ENCODE results near the gene NOXRED1. TPM values are rescaled to one million over a fixed set of nuclear protein-coding genes. Genes with fewer than 3 reads are reported as not detected.
"Not testable (repeated sequence)": the region's sequence is repeated elsewhere in the genome, so short reads cannot be mapped to it uniquely, and the experiment has no call there.

NOXRED1 gene
- total RNA-seq, 1 experiment from 2014 or later: 0.60 TPM

DNA sequence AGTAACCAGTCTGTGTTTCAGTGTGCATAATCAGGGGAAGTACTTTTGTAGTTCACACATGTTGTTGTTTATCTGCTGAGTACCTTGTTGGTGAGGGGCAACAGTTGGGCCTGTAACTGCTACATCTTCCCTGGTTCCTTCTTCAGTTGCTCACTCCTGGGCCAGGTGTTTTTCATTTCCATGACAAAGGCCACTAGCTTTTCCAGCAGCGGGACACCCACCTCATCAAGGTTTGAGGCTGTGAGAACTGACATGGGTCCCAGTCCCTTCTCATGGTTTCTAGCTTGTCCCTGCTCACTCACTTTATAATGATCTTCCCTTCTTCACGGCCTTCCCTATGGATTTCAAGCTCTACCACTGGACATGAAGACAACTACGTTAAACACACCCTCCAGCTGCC lies 1.5 kb upstream of the NOXRED1 start:
- Histone ChIP-seq H3K36me3 (ENCODE audit: insufficient read depth, low read length) (peaks cover 75% of the 10 kb centered on the region), H3K4me2 (ENCODE audit: low read depth, low read length, poor library complexity, severe bottlenecking) (no peak overlapping the region)
- no peak for DNase-seq

DNA sequence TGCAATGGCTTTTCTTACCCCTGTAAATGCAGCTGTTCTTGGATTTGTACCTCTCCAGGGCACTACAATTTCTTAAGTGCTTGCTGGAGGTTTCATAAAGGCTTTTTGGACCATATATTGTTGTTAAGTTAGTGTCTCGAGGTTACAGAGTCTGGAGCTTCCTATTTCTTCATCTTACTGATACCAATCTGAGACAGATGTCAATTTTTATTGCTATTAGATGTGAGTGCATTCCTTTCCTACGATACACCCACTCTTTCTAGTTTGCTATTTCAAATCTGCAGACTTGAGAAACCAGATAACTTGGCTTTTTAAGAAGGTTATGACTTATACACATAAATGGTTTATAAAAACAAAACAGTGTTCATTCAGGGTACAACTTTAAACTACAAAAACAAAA lies 2.1 kb downstream of the NOXRED1 start:
- Histone ChIP-seq H2AFZ (ENCODE audit: low read length) (no peak overlapping the region), H3K4me3 (ENCODE audit: low read length) (no peak overlapping the region), H3K9me3 (ENCODE audit: low read length) (no peaks in the 10 kb centered on the region), H3K4me2 (ENCODE audit: low read depth, low read length, poor library complexity, severe bottlenecking) (no peak overlapping the region), H3K4me1 (ENCODE audit: low read length) (no peaks in the 10 kb centered on the region), H3K27ac (ENCODE audit: low read length) (no peak overlapping the region), H3K9me2 (replicated peaks; ENCODE audit: insufficient read depth, low read length) (no peaks in the 10 kb centered on the region), H3K9ac (ENCODE audit: low read length) (no peak overlapping the region), H3K79me2 (ENCODE audit: low read length) (no peaks in the 10 kb centered on the region), H3K36me3 (ENCODE audit: insufficient read depth, low read length) (peaks cover 42% of the 10 kb centered on the region), H4K20me1 (ENCODE audit: insufficient read depth, low read depth, low read length) (no peaks in the 10 kb centered on the region), H3K27me3 (ENCODE audit: low read length) (no peaks in the 10 kb centered on the region)
- DNase-seq: no peak

More for the DNA sequence above, 1.5 kb upstream of the NOXRED1 start:
- Histone ChIP-seq H3K27me3 (ENCODE audit: low read length) (no peaks in the 10 kb centered on the region), H3K79me2 (ENCODE audit: low read length) (no peaks in the 10 kb centered on the region), H3K9ac (ENCODE audit: low read length) (no peak overlapping the region), H3K27ac (ENCODE audit: low read length) (no peak overlapping the region), H3K4me1 (ENCODE audit: low read length) (no peaks in the 10 kb centered on the region), H3K4me3 (ENCODE audit: low read length) (no peak overlapping the region), H3K9me2 (replicated peaks; ENCODE audit: insufficient read depth, low read length) (no peaks in the 10 kb centered on the region), H3K9me3 (ENCODE audit: low read length) (no peaks in the 10 kb centered on the region), H2AFZ (ENCODE audit: low read length) (no peak overlapping the region), H4K20me1 (ENCODE audit: insufficient read depth, low read depth, low read length) (no peaks in the 10 kb centered on the region)

DNA sequence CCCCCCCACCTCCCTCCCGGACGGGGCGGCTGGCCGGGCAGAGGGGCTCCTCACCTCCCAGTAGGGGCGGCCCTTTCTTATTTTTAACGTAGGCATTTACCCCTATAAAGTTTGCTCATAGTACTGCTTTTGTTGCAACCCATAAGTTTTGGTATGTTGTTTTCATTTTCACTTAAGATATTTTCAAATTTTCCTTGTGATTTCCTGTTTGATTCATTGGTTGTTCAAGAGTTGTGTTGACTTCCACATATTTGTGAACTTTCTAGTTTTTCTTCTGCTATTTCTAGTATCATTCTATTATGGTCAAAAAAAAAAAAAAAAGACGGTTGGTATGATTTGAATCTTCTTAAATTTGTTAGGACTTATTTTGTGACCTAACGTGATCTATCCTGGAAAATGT lies 6.5 kb downstream of the NOXRED1 start:
- Histone ChIP-seq H3K9me2 (replicated peaks; ENCODE audit: insufficient read depth, low read length) (no peaks in the 10 kb centered on the region), H3K4me2 (ENCODE audit: low read depth, low read length, poor library complexity, severe bottlenecking) (no peak overlapping the region), H3K9ac (ENCODE audit: low read length) (no peak overlapping the region), H3K27me3 (ENCODE audit: low read length) (no peaks in the 10 kb centered on the region), H3K27ac (ENCODE audit: low read length) (no peak overlapping the region), H3K36me3 (ENCODE audit: insufficient read depth, low read length) (peaks cover 10% of the 10 kb centered on the region; the same call in 1 of the 2 replicates), H3K9me3 (ENCODE audit: low read length) (no peaks in the 10 kb centered on the region), H4K20me1 (ENCODE audit: insufficient read depth, low read depth, low read length) (no peaks in the 10 kb centered on the region), H3K4me1 (ENCODE audit: low read length) (no peaks in the 10 kb centered on the region), H3K4me3 (ENCODE audit: low read length) (no peak overlapping the region), H3K79me2 (ENCODE audit: low read length) (no peaks in the 10 kb centered on the region), H2AFZ (ENCODE audit: low read length) (no peak overlapping the region)
- no peak for DNase-seq

DNA sequence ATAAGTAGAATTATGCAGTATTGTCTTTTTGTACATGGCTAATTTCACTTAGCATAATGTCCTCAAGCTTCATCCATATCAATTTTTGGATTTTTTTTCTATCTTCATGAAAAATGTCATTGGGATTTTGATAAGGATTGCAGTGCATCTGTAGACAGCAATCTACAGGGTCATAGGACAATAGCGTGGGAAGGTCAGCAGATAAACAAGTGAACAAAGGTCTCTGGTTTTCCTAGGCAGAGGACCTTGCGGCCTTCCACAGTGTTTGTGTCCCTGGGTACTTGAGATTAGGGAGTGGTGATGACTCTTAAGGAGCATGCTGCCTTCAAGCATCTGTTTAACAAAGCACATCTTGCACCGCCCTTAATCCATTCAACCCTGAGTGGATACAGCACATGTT lies 7.2 kb downstream of the NOXRED1 start:
- H3K4me2 ChIP-seq (ENCODE audit: low read depth, low read length, poor library complexity, severe bottlenecking); H3K9me3 ChIP-seq (ENCODE audit: low read length); H3K4me3 ChIP-seq (ENCODE audit: low read length); H3K4me1 ChIP-seq (ENCODE audit: low read length); H3K9ac ChIP-seq (ENCODE audit: low read length); H3K79me2 ChIP-seq (ENCODE audit: low read length); H4K20me1 ChIP-seq (ENCODE audit: insufficient read depth, low read depth, low read length); H3K27me3 ChIP-seq (ENCODE audit: low read length); DNase-seq; H3K9me2 ChIP-seq (replicated peaks; ENCODE audit: insufficient read depth, low read length); H3K36me3 ChIP-seq (ENCODE audit: insufficient read depth, low read length); H3K27ac ChIP-seq (ENCODE audit: low read length); H2AFZ ChIP-seq (ENCODE audit: low read length): not testable (repeated sequence)

DNA sequence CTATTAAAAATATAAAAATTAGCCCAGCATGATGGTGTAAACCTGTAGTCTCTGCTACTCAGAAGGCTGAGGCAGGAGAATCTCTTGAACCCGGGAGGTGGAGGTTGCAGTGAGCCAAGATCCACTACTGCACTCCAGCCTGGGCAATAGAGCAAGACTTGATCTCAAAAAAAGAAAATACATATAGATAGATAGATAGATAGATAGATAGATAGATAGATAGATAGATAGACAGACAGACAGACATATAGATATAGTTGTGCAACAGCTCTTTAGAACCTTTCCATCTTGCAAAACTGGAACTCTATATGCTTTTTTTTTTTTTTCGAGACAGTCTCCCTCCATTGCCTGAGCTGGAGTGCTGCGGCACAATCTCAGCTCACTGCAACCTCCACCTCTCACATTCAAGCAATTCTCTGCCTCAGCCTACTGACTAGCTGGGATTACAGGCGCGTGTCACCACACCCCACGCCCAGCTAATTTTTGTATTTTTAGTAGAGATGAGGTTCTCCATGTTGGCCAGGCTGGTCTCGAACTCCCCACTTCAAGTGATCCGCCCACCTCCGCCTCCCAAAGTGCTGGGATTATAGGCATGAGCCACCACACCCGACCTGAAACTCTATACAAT lies 7.8 kb downstream of the NOXRED1 start:
- not testable (repeated sequence) for H3K27me3 ChIP-seq (ENCODE audit: low read length); H3K4me1 ChIP-seq (ENCODE audit: low read length); H3K9me3 ChIP-seq (ENCODE audit: low read length); H3K36me3 ChIP-seq (ENCODE audit: insufficient read depth, low read length); DNase-seq; H4K20me1 ChIP-seq (ENCODE audit: insufficient read depth, low read depth, low read length); H3K4me2 ChIP-seq (ENCODE audit: low read depth, low read length, poor library complexity, severe bottlenecking); H3K27ac ChIP-seq (ENCODE audit: low read length); H3K9me2 ChIP-seq (replicated peaks; ENCODE audit: insufficient read depth, low read length); H3K4me3 ChIP-seq (ENCODE audit: low read length); H2AFZ ChIP-seq (ENCODE audit: low read length); H3K9ac ChIP-seq (ENCODE audit: low read length); H3K79me2 ChIP-seq (ENCODE audit: low read length)

DNA sequence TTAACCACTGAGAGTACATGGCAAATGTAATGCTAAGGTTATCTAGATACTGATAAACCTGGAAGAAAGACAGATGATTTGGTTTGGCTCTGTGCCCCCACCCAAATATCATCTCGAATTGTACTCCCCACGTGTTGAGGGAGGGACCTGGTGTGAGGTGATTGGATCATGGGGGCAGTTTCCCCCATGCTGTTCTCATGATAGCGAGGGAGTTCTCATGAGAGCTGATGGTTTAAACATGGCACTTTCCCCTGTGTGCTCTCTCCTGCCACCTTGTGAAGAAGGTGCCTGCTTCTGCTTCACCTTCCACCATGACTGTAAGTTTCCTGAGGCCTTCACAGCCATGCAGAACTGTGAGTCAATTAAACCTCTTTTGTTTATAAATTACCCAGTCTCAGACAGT lies 14.2 kb downstream of the NOXRED1 start:
- Histone ChIP-seq H3K36me3 (ENCODE audit: insufficient read depth, low read length) (no peaks in the 10 kb centered on the region), H3K9me3 (ENCODE audit: low read length) (no peaks in the 10 kb centered on the region), H3K4me3 (ENCODE audit: low read length) (no peak overlapping the region), H3K9me2 (replicated peaks; ENCODE audit: insufficient read depth, low read length) (no peaks in the 10 kb centered on the region), H4K20me1 (ENCODE audit: insufficient read depth, low read depth, low read length) (no peaks in the 10 kb centered on the region), H3K27me3 (ENCODE audit: low read length) (no peaks in the 10 kb centered on the region), H3K4me1 (ENCODE audit: low read length) (peaks cover 3% of the 10 kb centered on the region; the same call in 1 of the 2 replicates), H3K27ac (ENCODE audit: low read length) (no peak overlapping the region), H2AFZ (ENCODE audit: low read length) (peak overlapping the region; percentile 11; the same call in 1 of the 2 replicates), H3K79me2 (ENCODE audit: low read length) (no peaks in the 10 kb centered on the region), H3K4me2 (ENCODE audit: low read depth, low read length, poor library complexity, severe bottlenecking) (no peak overlapping the region), H3K9ac (ENCODE audit: low read length) (no peak overlapping the region)
- DNase-seq: peak; percentile 79

DNA sequence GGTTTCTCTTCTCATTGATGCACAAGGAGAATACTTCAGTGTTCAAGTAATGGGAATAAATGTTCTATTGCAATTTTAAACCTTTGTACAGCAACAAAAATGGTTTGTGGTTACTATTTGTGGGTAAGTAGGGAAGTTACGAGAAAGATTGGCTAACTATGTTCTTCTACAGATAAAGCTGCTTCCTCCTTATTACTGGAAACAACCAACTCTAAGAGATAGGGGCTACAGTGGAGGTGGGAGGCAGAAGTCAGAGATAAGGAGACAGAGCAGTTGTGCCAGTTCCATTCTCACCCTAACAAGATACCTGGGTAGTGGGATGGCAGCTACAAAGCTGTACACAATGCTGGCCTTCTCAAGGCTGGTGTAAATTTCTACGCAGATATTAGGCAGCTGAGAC lies 16.2 kb downstream of the NOXRED1 start:
- H3K4me2 ChIP-seq (ENCODE audit: low read depth, low read length, poor library complexity, severe bottlenecking): no peak overlapping the region
- no peaks in the 10 kb centered on the region for H3K79me2 ChIP-seq (ENCODE audit: low read length)
- no peaks in the 10 kb centered on the region for H3K27me3 ChIP-seq (ENCODE audit: low read length)
- no peaks in the 10 kb centered on the region for H3K36me3 ChIP-seq (ENCODE audit: insufficient read depth, low read length)
- H3K9ac ChIP-seq (ENCODE audit: low read length): no peak overlapping the region
- DNase-seq: no peak
- no peak overlapping the region for H3K27ac ChIP-seq (ENCODE audit: low read length)
- H4K20me1 ChIP-seq (ENCODE audit: insufficient read depth, low read depth, low read length): no peaks in the 10 kb centered on the region
- H3K9me3 ChIP-seq (ENCODE audit: low read length): no peaks in the 10 kb centered on the region
- no peak overlapping the region for H2AFZ ChIP-seq (ENCODE audit: low read length)
- H3K9me2 ChIP-seq (replicated peaks; ENCODE audit: insufficient read depth, low read length): no peaks in the 10 kb centered on the region
- H3K4me1 ChIP-seq (ENCODE audit: low read length): peaks cover 3% of the 10 kb centered on the region; the same call in 1 of the 2 replicates
- H3K4me3 ChIP-seq (ENCODE audit: low read length): no peak overlapping the region

DNA sequence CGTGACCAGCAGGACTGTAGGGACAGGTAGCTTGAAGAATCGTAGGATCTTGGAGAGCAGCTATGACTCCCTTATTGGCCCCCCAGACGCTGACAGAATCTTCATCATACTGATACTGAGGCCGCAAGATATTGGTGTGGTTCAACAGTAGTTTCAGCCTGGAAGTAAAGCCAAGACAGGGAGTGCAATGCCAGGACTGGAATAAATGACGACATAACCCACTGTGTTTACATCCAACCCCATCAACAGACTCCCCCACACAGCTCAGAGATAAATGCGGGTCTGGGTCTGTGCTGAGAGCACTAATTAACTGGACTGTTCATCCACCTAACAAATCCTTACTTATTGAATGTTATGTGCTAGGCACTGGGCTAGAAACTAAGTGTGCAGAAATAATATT lies 16.6 kb downstream of the NOXRED1 start:
- H3K4me3 ChIP-seq (ENCODE audit: low read length): no peak overlapping the region
- H3K4me1 ChIP-seq (ENCODE audit: low read length): peaks cover 3% of the 10 kb centered on the region; the same call in 1 of the 2 replicates
- H3K9me3 ChIP-seq (ENCODE audit: low read length): no peaks in the 10 kb centered on the region
- DNase-seq: no peak
- no peaks in the 10 kb centered on the region for H3K36me3 ChIP-seq (ENCODE audit: insufficient read depth, low read length)
- no peak overlapping the region for H3K4me2 ChIP-seq (ENCODE audit: low read depth, low read length, poor library complexity, severe bottlenecking)
- H4K20me1 ChIP-seq (ENCODE audit: insufficient read depth, low read depth, low read length): no peaks in the 10 kb centered on the region
- no peaks in the 10 kb centered on the region for H3K79me2 ChIP-seq (ENCODE audit: low read length)
- no peaks in the 10 kb centered on the region for H3K9me2 ChIP-seq (replicated peaks; ENCODE audit: insufficient read depth, low read length)
- H3K27me3 ChIP-seq (ENCODE audit: low read length): no peaks in the 10 kb centered on the region
- H3K27ac ChIP-seq (ENCODE audit: low read length): no peak overlapping the region
- H3K9ac ChIP-seq (ENCODE audit: low read length): no peak overlapping the region
- H2AFZ ChIP-seq (ENCODE audit: low read length): no peak overlapping the region
